HUES6 (cell line): ENCODE results near the gene APP.
A peak's percentile ranks its signal among the peaks of the same experiment; 100 is the strongest.

Experiments used
- H3K27ac ChIP-seq: 2 replicates; pipeline ENCODE4 v1.7.0; 2013; ENCODE audit warnings: low read depth, mild to moderate bottlenecking, low read length, inconsistent platforms
- H3K27me3 ChIP-seq: 2 replicates; pipeline ENCODE4 v1.6.1; 2013; ENCODE audit warnings: low read length; ENCODE audit not compliant: control insufficient read depth, insufficient read depth
- H3K36me3 ChIP-seq: 2 replicates; pipeline ENCODE4 v1.6.1; 2013; ENCODE audit warnings: low read length; ENCODE audit not compliant: control insufficient read depth, insufficient read depth
- H3K4me1 ChIP-seq: 2 replicates; pipeline ENCODE4 v1.6.1; 2013; ENCODE audit warnings: low read length; ENCODE audit not compliant: control insufficient read depth, insufficient read depth
- H3K4me3 ChIP-seq: 2 replicates; pipeline ENCODE4 v1.5.1; 2013; ENCODE audit warnings: low read depth, low read length
- H3K9ac ChIP-seq: one replicate; pipeline ENCODE4 v1.6.1; 2013; ENCODE audit warnings: mild to moderate bottlenecking, low read length
- H3K9me3 ChIP-seq: 2 replicates; pipeline ENCODE4 v1.6.1; 2013; ENCODE audit warnings: low read depth, low read length; ENCODE audit not compliant: control insufficient read depth, insufficient read depth

The APP gene

GRCh38 chr21:26099610-26100219 lies 70.9 kb downstream of the APP start:
- Histone ChIP-seq H3K36me3 (peaks cover 18% of the 10 kb centered on the region; the same call in 1 of the 2 replicates), H3K4me3 (no peak overlapping the region)

DNA sequence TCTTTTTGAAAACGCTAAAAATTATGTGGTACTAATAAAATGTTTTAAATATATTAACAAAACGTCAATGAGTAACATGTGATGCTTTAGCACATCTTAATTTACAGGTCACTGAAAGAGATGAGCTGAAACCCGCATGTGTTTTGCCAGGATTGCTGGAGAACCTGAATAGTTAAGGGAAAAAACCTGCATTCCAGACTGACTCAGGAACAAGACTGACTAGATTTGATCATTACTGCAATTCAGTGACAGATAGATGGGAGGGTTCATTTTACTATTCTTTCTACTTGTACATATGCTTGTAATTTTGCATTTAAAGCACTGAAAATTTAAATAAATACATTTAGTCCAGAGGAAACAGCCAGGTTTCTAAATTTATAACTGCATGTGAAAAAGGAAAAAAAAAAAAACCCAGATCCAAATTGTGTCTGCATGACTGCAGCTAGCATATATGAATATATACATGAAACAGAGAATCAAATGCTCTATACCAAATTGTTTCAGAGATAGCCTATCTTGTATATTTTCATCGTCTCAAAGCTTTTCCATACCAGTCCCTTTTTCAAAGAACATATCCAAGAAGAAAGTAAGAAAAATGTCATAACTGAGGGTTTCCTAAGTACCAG lies 71.7 kb downstream of the APP start:
- Histone ChIP-seq H3K9ac (no peak overlapping the region), H3K9me3 (no peaks in the 10 kb centered on the region), H3K27me3 (no peaks in the 10 kb centered on the region), H3K4me1 (peaks cover 49% of the 10 kb centered on the region), H3K36me3 (peaks cover 10% of the 10 kb centered on the region; the same call in 1 of the 2 replicates), H3K27ac (no peak overlapping the region), H3K4me3 (no peak overlapping the region)

More at GRCh38 chr21:26099610-26100219, 70.9 kb downstream of the APP start:
- Histone ChIP-seq H3K27me3 (no peaks in the 10 kb centered on the region), H3K9ac (no peak overlapping the region), H3K9me3 (no peaks in the 10 kb centered on the region), H3K4me1 (peaks cover 49% of the 10 kb centered on the region), H3K27ac (no peak overlapping the region)

DNA sequence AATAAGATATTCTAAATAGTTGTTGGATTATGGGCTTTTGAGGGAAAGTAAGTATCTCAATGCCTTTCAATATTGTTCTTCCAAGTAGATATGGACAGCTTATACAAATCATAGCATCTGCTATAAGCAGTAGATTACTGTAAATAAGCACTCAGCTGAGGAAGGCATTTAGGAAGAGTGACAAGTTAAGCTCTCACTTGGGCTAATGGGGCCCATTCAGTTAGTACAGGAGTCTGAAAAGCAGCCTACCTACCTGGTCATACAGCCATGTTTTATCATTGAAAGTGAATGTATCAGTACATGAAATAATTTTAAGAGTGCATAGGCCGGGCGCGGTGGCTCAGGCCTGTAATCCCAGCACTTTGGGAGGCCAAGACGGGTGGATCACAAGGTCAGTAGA lies 73.1 kb downstream of the APP start:
- Histone ChIP-seq H3K27me3 (no peaks in the 10 kb centered on the region), H3K36me3 (no peaks in the 10 kb centered on the region), H3K9ac (no peak overlapping the region), H3K27ac (no peak overlapping the region), H3K4me3 (no peak overlapping the region), H3K4me1 (peaks cover 59% of the 10 kb centered on the region), H3K9me3 (no peaks in the 10 kb centered on the region)

DNA sequence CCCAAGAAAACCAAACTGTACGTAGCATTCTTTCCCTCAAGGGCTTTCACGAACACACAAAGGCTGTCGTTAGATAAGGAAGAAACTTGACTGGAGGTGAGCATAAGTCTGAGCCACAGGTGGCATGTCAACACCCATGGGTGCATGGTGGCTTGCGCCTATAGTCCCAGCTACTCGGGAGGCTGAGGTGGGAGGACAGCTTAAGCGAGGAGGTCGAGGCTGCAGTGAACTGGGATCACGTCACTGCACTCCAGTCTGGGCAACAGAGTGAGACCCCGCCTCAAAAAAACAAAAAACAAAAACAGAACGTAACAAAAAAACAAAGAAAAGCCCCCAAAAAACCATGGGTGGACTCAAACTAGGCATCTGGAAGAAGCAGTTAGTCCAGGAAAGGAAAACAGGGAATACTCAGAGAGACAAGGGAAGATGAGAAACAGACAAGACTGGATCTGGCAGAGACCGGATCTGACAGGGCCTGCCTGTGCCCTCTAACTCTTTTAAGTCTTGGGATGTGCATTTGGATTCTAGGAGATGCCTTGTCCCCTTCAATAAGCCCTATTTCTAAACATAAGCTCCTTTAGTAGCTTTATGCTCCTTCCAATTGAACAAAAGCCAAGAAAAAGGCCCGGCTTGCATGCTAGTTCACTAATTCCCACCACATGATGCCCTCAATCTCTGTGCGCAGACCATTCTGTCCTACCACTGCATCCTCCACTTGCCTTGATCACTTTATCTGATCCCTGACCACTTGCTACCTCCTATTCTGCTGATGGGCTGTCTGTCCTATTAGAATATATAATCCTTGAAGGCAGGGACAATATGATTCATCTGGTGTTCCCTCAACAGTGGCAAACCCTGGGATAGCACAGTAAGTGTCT lies 73.8 kb downstream of the APP start:
- H3K27ac ChIP-seq: no peak overlapping the region
- no peak overlapping the region for H3K9ac ChIP-seq
- H3K9me3 ChIP-seq: no peaks in the 10 kb centered on the region
- no peaks in the 10 kb centered on the region for H3K36me3 ChIP-seq
- no peaks in the 10 kb centered on the region for H3K27me3 ChIP-seq
- H3K4me1 ChIP-seq: peaks cover 65% of the 10 kb centered on the region
- H3K4me3 ChIP-seq: no peak overlapping the region

DNA sequence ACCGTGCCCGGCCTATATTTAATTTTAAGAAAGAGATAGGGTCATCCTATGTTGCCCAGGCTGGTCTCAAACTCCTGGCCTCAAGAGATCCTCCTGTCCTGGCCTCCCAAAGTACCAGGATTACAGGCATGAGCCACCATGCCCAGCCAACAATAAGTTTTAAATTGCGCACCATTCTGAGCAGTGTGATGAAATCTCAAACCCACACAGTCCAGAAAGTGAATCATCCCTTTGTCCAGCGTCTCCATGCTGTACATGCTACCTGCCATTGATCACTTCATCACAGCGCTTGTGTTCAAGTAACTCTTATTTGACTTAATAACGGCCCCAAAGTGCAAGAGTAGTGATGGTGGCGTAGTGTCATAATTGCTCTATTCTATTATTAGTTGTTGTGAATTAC lies 75.4 kb downstream of the APP start:
- Histone ChIP-seq H3K9ac (no peak overlapping the region), H3K36me3 (peaks cover under 1% of the 10 kb centered on the region), H3K4me3 (no peak overlapping the region), H3K9me3 (no peaks in the 10 kb centered on the region), H3K27me3 (no peaks in the 10 kb centered on the region), H3K27ac (no peak overlapping the region), H3K4me1 (peaks cover 59% of the 10 kb centered on the region)

DNA sequence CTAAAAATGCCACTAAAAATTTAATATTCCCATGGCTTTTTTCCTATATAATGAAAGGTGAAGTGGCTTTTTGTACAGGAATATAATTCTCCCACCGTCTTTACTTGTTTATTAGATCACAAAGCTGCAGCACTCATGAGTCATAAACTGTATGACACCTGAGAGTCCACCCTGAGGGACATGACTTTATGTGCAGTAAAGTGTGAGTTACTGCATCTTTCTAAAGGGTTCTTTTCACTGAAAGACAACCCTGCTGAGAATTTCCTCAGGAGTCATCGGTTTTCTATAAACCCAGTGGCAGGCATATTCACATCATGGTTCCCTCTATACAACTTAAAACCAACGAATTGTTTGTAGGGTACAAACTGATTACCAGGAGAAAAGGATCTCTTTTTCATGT lies 77.4 kb downstream of the APP start:
- no peaks in the 10 kb centered on the region for H3K9me3 ChIP-seq
- H3K27me3 ChIP-seq: no peaks in the 10 kb centered on the region
- H3K4me3 ChIP-seq: no peak overlapping the region
- no peak overlapping the region for H3K9ac ChIP-seq
- peak overlapping the region; percentile 33; the same call in 1 of the 2 replicates for H3K27ac ChIP-seq
- H3K4me1 ChIP-seq: peaks cover 42% of the 10 kb centered on the region
- H3K36me3 ChIP-seq: peaks cover 20% of the 10 kb centered on the region

DNA sequence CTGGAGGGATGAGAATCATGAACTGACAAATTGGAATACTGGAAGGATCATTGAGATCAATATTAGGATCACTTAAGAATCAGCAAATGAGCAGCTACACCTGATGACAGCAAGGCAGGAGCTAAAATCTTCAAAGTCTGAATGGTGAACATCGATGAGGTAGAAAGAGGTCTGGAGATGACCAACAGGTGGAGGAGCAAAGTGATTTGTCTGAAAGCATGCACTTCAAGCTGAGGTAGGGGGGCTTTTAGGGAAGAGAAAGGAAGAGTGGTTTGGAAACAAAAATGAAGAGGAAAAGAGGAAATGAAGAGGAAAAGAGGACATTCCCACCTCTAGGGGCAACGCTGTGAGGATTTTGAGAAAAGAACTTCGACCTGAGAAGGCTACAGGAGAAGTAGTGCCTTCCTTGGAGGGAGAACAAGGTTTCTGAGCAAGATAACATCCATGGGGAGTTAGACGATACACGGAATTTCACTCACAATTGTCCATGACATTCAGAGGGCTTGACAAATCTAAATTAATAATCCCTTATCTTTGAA lies 79.0 kb downstream of the APP start:
- H3K4me1 ChIP-seq: peaks cover 37% of the 10 kb centered on the region
- no peaks in the 10 kb centered on the region for H3K9me3 ChIP-seq
- peaks cover 35% of the 10 kb centered on the region for H3K36me3 ChIP-seq
- H3K9ac ChIP-seq: no peak overlapping the region
- peak overlapping the region; percentile 27; the same call in 1 of the 2 replicates for H3K27ac ChIP-seq
- no peak overlapping the region for H3K4me3 ChIP-seq
- no peaks in the 10 kb centered on the region for H3K27me3 ChIP-seq

GRCh38 chr21:26089730-26090129 lies 80.8 kb downstream of the APP start:
- Histone ChIP-seq H3K9me3 (peaks cover 2% of the 10 kb centered on the region; the same call in 1 of the 2 replicates), H3K9ac (no peak overlapping the region), H3K27ac (no peak overlapping the region), H3K36me3 (peaks cover 51% of the 10 kb centered on the region), H3K27me3 (no peaks in the 10 kb centered on the region), H3K4me3 (no peak overlapping the region), H3K4me1 (peaks cover 32% of the 10 kb centered on the region)

DNA sequence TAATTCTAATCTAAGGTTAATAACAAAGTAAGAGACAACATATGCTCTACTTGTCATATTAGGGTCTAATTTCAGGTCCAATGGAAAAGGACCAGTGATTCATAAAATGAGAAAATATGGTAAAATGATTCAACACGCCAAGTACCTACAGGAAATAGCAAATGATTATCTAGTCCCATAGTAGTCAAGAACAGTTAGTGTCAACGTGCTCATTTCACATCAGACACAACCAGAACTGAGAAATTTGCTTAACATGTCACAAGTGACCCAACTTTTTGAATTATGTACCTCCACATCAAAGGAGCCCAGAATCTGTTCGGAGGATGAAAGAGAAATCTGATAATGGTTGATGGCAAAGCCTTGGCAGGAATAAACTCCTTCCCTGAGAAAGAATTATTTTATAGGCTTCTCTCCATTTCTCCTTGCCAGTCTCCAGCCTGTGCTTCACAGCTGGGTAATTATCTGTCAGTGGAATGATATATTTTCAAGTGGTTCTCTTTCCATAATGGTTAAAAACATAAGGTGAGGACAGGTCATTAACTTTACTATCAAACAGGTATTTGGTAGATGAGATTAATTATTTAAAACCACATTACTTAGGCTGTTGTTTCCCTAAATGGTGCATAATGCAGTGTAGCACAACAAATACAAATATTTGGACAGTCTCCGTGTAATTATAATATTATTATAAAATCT lies 83.2 kb downstream of the APP start:
- Histone ChIP-seq H3K9ac (no peak overlapping the region), H3K27ac (no peak overlapping the region), H3K4me3 (no peak overlapping the region), H3K27me3 (no peaks in the 10 kb centered on the region), H3K4me1 (peaks cover 30% of the 10 kb centered on the region), H3K36me3 (peaks cover 54% of the 10 kb centered on the region), H3K9me3 (peaks cover 2% of the 10 kb centered on the region; the same call in 1 of the 2 replicates)

GRCh38 chr21:26085882-26086281 lies 84.7 kb downstream of the APP start:
- no peak overlapping the region for H3K9ac ChIP-seq
- H3K4me3 ChIP-seq: no peak overlapping the region
- H3K27me3 ChIP-seq: no peaks in the 10 kb centered on the region
- H3K9me3 ChIP-seq: peaks cover 2% of the 10 kb centered on the region; the same call in 1 of the 2 replicates
- H3K4me1 ChIP-seq: peaks cover 26% of the 10 kb centered on the region
- peaks cover 54% of the 10 kb centered on the region for H3K36me3 ChIP-seq
- peak overlapping the region; percentile 31; the same call in 1 of the 2 replicates for H3K27ac ChIP-seq
